ENCODE measurements around the gene CDH23. TPM values are rescaled to one million over a fixed set of nuclear protein-coding genes. Genes with fewer than 3 reads are reported as not detected.

Gene CDH23
- total RNA-seq, 1 experiment from 2014 or later = 0.02 TPM

DNA sequence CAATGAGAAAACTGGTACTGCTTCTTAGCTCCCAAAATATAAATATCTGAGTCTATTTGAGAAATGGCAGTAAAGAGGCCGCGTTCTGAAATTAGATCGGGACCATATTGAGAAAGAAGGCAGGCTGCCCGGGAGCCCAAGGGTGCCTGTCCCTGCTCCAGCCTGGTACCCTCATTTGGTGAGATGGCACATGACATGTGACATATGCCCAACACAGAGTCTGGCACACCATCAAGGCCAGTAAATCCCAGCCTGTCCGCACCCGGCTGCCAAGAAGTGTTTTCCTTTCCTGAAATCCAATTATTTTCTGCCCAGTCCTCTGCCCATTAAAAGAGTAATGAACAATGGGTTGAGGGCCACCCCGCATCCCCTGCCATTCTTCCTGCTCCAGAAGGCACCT, 66.4 kb downstream of the CDH23 start:
- ChIA-PET CTCF (no interaction called here), POLR2A (no interaction called here)
- no TSS peak for BruUV-seq (replicated peaks)
- TF ChIP-seq, protein P1, sequence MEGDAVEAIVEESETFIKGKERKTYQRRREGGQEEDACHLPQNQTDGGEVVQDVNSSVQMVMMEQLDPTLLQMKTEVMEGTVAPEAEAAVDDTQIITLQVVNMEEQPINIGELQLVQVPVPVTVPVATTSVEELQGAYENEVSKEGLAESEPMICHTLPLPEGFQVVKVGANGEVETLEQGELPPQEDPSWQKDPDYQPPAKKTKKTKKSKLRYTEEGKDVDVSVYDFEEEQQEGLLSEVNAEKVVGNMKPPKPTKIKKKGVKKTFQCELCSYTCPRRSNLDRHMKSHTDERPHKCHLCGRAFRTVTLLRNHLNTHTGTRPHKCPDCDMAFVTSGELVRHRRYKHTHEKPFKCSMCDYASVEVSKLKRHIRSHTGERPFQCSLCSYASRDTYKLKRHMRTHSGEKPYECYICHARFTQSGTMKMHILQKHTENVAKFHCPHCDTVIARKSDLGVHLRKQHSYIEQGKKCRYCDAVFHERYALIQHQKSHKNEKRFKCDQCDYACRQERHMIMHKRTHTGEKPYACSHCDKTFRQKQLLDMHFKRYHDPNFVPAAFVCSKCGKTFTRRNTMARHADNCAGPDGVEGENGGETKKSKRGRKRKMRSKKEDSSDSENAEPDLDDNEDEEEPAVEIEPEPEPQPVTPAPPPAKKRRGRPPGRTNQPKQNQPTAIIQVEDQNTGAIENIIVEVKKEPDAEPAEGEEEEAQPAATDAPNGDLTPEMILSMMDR (IDR thresholded peaks at IDR 0.05; ENCODE audit: unreplicated experiment) = no peak
- Mint-ChIP-seq H3K4me1 (ENCODE audit: insufficient read depth, unreplicated experiment) (no peaks in the 10 kb centered on the region), H3K4me3 (ENCODE audit: unreplicated experiment) (no peak overlapping the region), H3K36me3 (ENCODE audit: insufficient read depth, unreplicated experiment) (no peaks in the 10 kb centered on the region), H3K9me3 (ENCODE audit: unreplicated experiment) (no peaks in the 10 kb centered on the region), H3K27ac (ENCODE audit: low read depth, unreplicated experiment) (no peak overlapping the region), H3K27me3 (ENCODE audit: insufficient read depth, unreplicated experiment) (peaks cover 30% of the 10 kb centered on the region)
- intact Hi-C loops (cut with micrococcal nuclease) = no loop called here
- DNase-seq (ENCODE audit: unreplicated experiment) = no peak

DNA sequence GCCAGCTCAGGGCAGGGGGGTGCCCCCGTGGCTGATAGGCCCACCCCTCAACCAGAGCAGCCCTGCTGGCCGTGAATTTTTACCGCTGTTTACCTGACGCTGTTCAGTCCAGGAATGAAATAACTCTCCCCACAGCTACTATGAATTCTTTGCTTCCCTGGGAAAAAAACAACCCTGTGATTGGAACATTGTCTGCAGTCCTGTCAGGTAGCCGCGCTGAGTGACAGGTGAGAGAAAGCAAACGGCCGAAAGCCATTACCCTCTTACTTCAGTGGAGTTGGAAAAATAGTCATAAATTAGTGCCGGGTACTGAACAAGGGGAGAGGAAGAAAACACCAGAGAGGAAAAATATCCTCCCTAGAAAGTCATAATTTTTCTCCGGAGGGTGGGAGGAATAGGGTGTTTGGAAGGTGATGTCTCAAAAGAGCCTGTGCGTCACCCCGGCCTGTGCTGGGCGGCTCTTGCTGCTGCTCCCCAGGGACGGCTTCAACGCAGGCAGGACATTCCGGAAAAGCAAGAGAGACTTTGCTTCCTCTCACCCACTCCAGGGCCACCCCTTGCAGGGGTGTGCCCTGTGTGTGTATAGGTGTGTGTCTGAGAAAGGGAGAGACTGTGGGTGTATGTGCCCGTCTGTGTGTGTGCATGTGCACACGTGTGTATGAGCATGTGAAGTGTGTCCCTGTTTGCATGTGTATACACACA, 69.0 kb downstream of the CDH23 start:
- Mint-ChIP-seq H3K4me1 (ENCODE audit: insufficient read depth, unreplicated experiment) (no peaks in the 10 kb centered on the region), H3K27ac (ENCODE audit: low read depth, unreplicated experiment) (no peak overlapping the region), H3K4me3 (ENCODE audit: unreplicated experiment) (no peak overlapping the region), H3K36me3 (ENCODE audit: insufficient read depth, unreplicated experiment) (no peaks in the 10 kb centered on the region), H3K27me3 (ENCODE audit: insufficient read depth, unreplicated experiment) (peaks cover 15% of the 10 kb centered on the region), H3K9me3 (ENCODE audit: unreplicated experiment) (no peaks in the 10 kb centered on the region)
- CTCF ChIA-PET = interaction anchor here (0.7 kb wide), 1 partner anchor 334 kb away, joined by 3 read pairs; no protein-coding TSS in a partner anchor
- no TSS peak for BruUV-seq (replicated peaks)
- TF ChIP-seq, protein P1 (IDR thresholded peaks at IDR 0.05; ENCODE audit: unreplicated experiment) = no peak
- POLR2A ChIA-PET = no interaction called here
- no peak for DNase-seq (ENCODE audit: unreplicated experiment)
- intact Hi-C loops (cut with micrococcal nuclease) = no loop called here

DNA sequence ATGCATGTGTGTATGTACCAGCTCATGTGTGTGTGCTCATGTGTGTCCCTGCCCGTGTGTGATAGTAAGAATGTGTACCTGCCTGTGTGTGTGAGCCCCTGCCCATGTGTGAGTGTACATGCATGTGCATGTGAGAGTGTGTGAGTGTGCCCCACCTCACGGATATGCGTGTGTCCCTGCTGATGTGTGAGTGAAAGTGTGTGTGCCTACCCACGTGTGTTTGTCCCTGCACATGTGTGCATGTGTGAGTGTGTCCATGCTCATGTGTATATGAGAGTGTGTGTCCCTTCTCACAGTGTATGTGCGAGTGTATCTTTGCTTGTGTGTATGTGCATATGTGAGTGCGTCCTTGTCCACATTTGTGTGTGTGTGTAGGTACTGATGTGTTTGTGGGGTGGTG, 69.6 kb downstream of the CDH23 start:
- intact Hi-C loops (cut with micrococcal nuclease) = no loop called here
- no TSS peak for BruUV-seq (replicated peaks)
- no peaks in the 10 kb centered on the region for H3K9me3 Mint-ChIP-seq (ENCODE audit: unreplicated experiment)
- no peaks in the 10 kb centered on the region for H3K36me3 Mint-ChIP-seq (ENCODE audit: insufficient read depth, unreplicated experiment)
- H3K4me3 Mint-ChIP-seq (ENCODE audit: unreplicated experiment) = no peak overlapping the region
- peaks cover 15% of the 10 kb centered on the region for H3K27me3 Mint-ChIP-seq (ENCODE audit: insufficient read depth, unreplicated experiment)
- H3K4me1 Mint-ChIP-seq (ENCODE audit: insufficient read depth, unreplicated experiment) = no peaks in the 10 kb centered on the region
- CTCF ChIA-PET = no interaction called here
- POLR2A ChIA-PET = no interaction called here
- DNase-seq (ENCODE audit: unreplicated experiment) = no peak
- no peak overlapping the region for H3K27ac Mint-ChIP-seq (ENCODE audit: low read depth, unreplicated experiment)
- TF ChIP-seq, protein P1 (IDR thresholded peaks at IDR 0.05; ENCODE audit: unreplicated experiment) = no peak

DNA sequence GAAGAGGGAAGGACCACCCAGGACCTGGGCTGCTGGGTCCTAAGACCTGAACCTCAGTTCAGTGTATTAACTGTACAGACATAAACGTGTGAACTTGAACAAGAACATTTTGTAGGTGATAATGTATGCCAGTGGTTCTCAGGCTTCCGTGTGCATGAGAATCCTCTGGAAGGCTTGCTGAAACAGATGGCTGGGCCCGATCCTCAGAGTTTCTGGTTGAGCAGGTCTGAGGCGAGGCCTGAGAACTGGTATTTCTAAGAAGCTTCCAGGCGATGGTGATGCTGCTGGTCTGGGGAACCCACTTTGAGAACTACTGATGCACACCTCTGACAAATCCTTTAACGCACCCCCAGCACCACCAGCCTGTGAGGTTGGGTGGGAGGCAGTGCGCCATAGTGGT, 70.4 kb downstream of the CDH23 start:
- Mint-ChIP-seq H3K27me3 (ENCODE audit: insufficient read depth, unreplicated experiment) (peaks cover 19% of the 10 kb centered on the region), H3K4me3 (ENCODE audit: unreplicated experiment) (no peak overlapping the region), H3K36me3 (ENCODE audit: insufficient read depth, unreplicated experiment) (no peaks in the 10 kb centered on the region), H3K27ac (ENCODE audit: low read depth, unreplicated experiment) (no peak overlapping the region), H3K4me1 (ENCODE audit: insufficient read depth, unreplicated experiment) (no peaks in the 10 kb centered on the region), H3K9me3 (ENCODE audit: unreplicated experiment) (no peaks in the 10 kb centered on the region)
- intact Hi-C loops (cut with micrococcal nuclease) = no loop called here
- ChIA-PET CTCF (no interaction called here), POLR2A (no interaction called here)
- TF ChIP-seq, protein P1 (IDR thresholded peaks at IDR 0.05; ENCODE audit: unreplicated experiment) = no peak
- DNase-seq (ENCODE audit: unreplicated experiment) = no peak
- no TSS peak for BruUV-seq (replicated peaks)
